ACHN (cell line): ENCODE measurements around the gene ARFGEF3.
A peak's percentile ranks its signal among the peaks of the same experiment; 100 is the strongest.
"Not testable (repeated sequence)": the region's sequence is repeated elsewhere in the genome, so short reads cannot be mapped to it uniquely, and the experiment has no call there.

ENCODE experiments used
- DNase-seq: peaks from one replicate; pipeline ENCODE4 v3.0.0-alpha.2; 2015
- in situ Hi-C: cut with HindIII; loops from 2 replicates; pipeline ENCODE4 v1.10.0; 2017; ENCODE audit warnings: low sequenced_read_pairs, low pct_ligation_motif_present, low pct_unique_long_range_greater_than_20kb

ARFGEF3 gene

GRCh38 chr6:138288428-138289085 is 126.8 kb downstream of the ARFGEF3 start:
- DNase-seq = peak; percentile 89

GRCh38 chr6:138289739-138290138 is 128.0 kb downstream of the ARFGEF3 start:
- DNase-seq = peak; percentile 21
- in situ Hi-C loops = no loop called here

More at GRCh38 chr6:138288428-138289085, 126.8 kb downstream of the ARFGEF3 start:
- in situ Hi-C loops = not testable (repeated sequence)

- in situ Hi-C loops = no loop called here
- DNase-seq = no peak
Observed at GRCh38 chr6:138290423-138290962, 128.8 kb downstream of the ARFGEF3 start.

- no peak for DNase-seq
- in situ Hi-C loops = no loop called here
Observed at GRCh38 chr6:138291036-138291848, 129.5 kb downstream of the ARFGEF3 start.

GRCh38 chr6:138291849-138292181 is 130.1 kb downstream of the ARFGEF3 start:
- no peak for DNase-seq
- in situ Hi-C loops = no loop called here

GRCh38 chr6:138292482-138292881 is 130.7 kb downstream of the ARFGEF3 start:
- no peak for DNase-seq
- in situ Hi-C loops = no loop called here

GRCh38 chr6:138293428-138294395 is 132.0 kb downstream of the ARFGEF3 start:
- in situ Hi-C loops = no loop called here
- no peak for DNase-seq

GRCh38 chr6:138296381-138296780 is 134.6 kb downstream of the ARFGEF3 start:
- no peak for DNase-seq
- in situ Hi-C loops = no loop called here

GRCh38 chr6:138296786-138297185 is 135.0 kb downstream of the ARFGEF3 start:
- in situ Hi-C loops = no loop called here

GRCh38 chr6:138297761-138298298 is 136.1 kb downstream of the ARFGEF3 start:
- in situ Hi-C loops = no loop called here

More at GRCh38 chr6:138296786-138297185, 135.0 kb downstream of the ARFGEF3 start:
- no peak for DNase-seq

GRCh38 chr6:138300469-138300868 is 138.7 kb downstream of the ARFGEF3 start:
- in situ Hi-C loops = no loop called here
- no peak for DNase-seq

More at GRCh38 chr6:138297761-138298298, 136.1 kb downstream of the ARFGEF3 start:
- no peak for DNase-seq

- in situ Hi-C loops = no loop called here
- no peak for DNase-seq
Observed at GRCh38 chr6:138302554-138302953, 140.8 kb downstream of the ARFGEF3 start.

GRCh38 chr6:138307352-138307751 is 145.6 kb downstream of the ARFGEF3 start:
- in situ Hi-C loops = no loop called here
- no peak for DNase-seq

- in situ Hi-C loops = no loop called here
- DNase-seq = no peak
Observed at GRCh38 chr6:138307816-138308730, 146.3 kb downstream of the ARFGEF3 start.

GRCh38 chr6:138308731-138309110 is 147.0 kb downstream of the ARFGEF3 start:
- no peak for DNase-seq
- in situ Hi-C loops = no loop called here

GRCh38 chr6:138309695-138310094 is 148.0 kb downstream of the ARFGEF3 start:
- in situ Hi-C loops = no loop called here
- DNase-seq = no peak

GRCh38 chr6:138310294-138310693 is 148.6 kb downstream of the ARFGEF3 start:
- no peak for DNase-seq
- in situ Hi-C loops = no loop called here
